Measurements from ENCODE around the gene PRKCA.

DNA sequence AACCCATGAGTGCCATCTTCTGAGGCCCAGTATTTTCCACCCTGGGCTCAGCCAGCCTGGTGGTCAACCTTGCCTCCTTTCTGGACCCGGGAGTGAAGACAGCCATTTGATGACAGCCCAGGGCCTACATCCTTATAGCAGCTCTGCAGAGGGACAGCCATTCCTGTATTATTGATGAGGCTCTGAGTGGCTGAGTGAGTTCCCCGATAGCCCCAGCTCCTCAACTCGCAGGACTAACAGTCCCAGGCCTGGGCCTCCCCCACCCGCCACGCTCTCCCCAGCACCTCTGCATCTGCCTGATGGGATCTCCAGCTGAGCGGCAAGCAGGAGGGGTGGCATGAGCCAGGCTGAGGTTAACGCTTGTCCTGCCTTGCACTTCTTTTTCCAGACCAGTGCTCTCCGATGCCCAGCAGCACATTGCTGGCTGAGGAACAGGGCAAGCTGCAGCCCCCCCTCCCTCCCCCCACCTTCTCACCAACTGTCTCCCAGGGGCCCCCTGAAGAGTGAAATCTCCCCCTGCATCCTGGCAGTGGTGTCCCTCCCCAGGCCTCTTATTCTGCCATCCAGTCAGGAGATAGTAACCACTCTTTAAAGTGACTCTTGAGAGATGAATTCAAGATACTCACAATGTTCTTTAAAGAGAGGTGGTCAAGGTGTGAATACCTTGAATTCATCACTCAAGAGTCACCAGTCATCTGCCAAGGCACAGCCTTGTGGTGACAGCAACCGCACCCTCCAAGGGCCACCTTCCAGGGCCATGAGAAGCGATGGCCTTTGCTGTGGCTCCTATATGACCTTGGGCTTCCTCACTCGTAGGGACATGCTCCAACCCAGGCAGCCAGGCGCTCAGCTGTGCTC lies 556.0 kb downstream of the PRKCA start:
- TF ChIP-seq, protein P1, sequence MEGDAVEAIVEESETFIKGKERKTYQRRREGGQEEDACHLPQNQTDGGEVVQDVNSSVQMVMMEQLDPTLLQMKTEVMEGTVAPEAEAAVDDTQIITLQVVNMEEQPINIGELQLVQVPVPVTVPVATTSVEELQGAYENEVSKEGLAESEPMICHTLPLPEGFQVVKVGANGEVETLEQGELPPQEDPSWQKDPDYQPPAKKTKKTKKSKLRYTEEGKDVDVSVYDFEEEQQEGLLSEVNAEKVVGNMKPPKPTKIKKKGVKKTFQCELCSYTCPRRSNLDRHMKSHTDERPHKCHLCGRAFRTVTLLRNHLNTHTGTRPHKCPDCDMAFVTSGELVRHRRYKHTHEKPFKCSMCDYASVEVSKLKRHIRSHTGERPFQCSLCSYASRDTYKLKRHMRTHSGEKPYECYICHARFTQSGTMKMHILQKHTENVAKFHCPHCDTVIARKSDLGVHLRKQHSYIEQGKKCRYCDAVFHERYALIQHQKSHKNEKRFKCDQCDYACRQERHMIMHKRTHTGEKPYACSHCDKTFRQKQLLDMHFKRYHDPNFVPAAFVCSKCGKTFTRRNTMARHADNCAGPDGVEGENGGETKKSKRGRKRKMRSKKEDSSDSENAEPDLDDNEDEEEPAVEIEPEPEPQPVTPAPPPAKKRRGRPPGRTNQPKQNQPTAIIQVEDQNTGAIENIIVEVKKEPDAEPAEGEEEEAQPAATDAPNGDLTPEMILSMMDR (IDR thresholded peaks at IDR 0.05): no peak
- TF ChIP-seq ZNF121 (CRISPR knock-in tag; IDR thresholded peaks at IDR 0.05) (no peak), TCF7 (CRISPR knock-in tag; IDR thresholded peaks at IDR 0.05; ENCODE audit: low read depth) (no peak), CREB1 (CRISPR knock-in tag; IDR thresholded peaks at IDR 0.05) (no peak)
- TF ChIP-seq, protein P2, sequence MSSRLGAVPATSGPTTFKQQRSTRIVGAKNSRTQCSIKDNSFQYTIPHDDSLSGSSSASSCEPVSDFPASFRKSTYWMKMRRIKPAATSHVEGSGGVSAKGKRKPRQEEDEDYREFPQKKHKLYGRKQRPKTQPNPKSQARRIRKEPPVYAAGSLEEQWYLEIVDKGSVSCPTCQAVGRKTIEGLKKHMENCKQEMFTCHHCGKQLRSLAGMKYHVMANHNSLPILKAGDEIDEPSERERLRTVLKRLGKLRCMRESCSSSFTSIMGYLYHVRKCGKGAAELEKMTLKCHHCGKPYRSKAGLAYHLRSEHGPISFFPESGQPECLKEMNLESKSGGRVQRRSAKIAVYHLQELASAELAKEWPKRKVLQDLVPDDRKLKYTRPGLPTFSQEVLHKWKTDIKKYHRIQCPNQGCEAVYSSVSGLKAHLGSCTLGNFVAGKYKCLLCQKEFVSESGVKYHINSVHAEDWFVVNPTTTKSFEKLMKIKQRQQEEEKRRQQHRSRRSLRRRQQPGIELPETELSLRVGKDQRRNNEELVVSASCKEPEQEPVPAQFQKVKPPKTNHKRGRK (CRISPR knock-in tag; IDR thresholded peaks at IDR 0.05; ENCODE audit: borderline replicate concordance): no peak

All from WTC11 (cell line).